GM23248 (cell line): ENCODE data around the gene ERC1. TPM values are rescaled to one million over a fixed set of nuclear protein-coding genes. Genes with fewer than 3 reads are reported as not detected.
A peak's percentile ranks its signal among the peaks of the same experiment; 100 is the strongest.

Source experiments
- DNase-seq: peaks from one replicate; pipeline ENCODE4 v3.0.0-alpha.2; 2015
- H2AFZ ChIP-seq: fragments of 200-600 bp; sonication (generic); 2 replicates; pipeline ENCODE4 v1.6.1; 2016; ENCODE audit warnings: antibody characterized with exemption
- H3F3A ChIP-seq: fragments of 200-600 bp; sonication (generic); 2 replicates; pipeline ENCODE4 v1.6.1; 2016; ENCODE audit warnings: mild to moderate bottlenecking, antibody characterized with exemption, mixed run types; ENCODE audit not compliant: insufficient read depth
- H3K27ac ChIP-seq: fragments of 200-600 bp; sonication (generic); 2 replicates; pipeline ENCODE4 v1.5.1; 2016; ENCODE audit warnings: mild to moderate bottlenecking
- H3K27me3 ChIP-seq: fragments of 200-600 bp; sonication (generic); replicated peaks from 2 replicates; pipeline ENCODE4 v1.6.1; 2016; ENCODE audit warnings: mild to moderate bottlenecking; ENCODE audit not compliant: insufficient read depth
- H3K36me3 ChIP-seq: fragments of 200-600 bp; sonication (generic); 2 replicates; pipeline ENCODE4 v1.6.1; 2016; ENCODE audit warnings: low read depth, mild to moderate bottlenecking
- H3K4me1 ChIP-seq: fragments of 200-600 bp; sonication (generic); 2 replicates; pipeline ENCODE4 v1.6.1; 2016; ENCODE audit warnings: mild to moderate bottlenecking; ENCODE audit not compliant: insufficient read depth
- H3K4me2 ChIP-seq: fragments of 200-600 bp; sonication (generic); one replicate; pipeline ENCODE4 v1.6.1; 2016; ENCODE audit warnings: mild to moderate bottlenecking; ENCODE audit not compliant: unreplicated experiment
- H3K4me3 ChIP-seq: fragments of 200-600 bp; sonication (generic); 2 replicates; pipeline ENCODE4 v1.5.1; 2016; ENCODE audit warnings: mild to moderate bottlenecking
- H3K79me2 ChIP-seq: fragments of 200-600 bp; sonication (generic); 2 replicates; pipeline ENCODE4 v1.6.1; 2016; ENCODE audit warnings: mild to moderate bottlenecking; ENCODE audit not compliant: insufficient read depth
- H3K9ac ChIP-seq: fragments of 200-600 bp; sonication (generic); 2 replicates; pipeline ENCODE4 v1.6.1; 2016; ENCODE audit warnings: mild to moderate bottlenecking
- H3K9me2 ChIP-seq: fragments of 200-600 bp; sonication (generic); 2 replicates; pipeline ENCODE4 v1.6.1; 2016; ENCODE audit warnings: mixed run types, mild to moderate bottlenecking, moderate library complexity; ENCODE audit not compliant: insufficient read depth
- H3K9me3 ChIP-seq: fragments of 200-600 bp; sonication (generic); one replicate; pipeline ENCODE4 v1.6.1; 2017; ENCODE audit warnings: low read depth
- H4K20me1 ChIP-seq: fragments of 200-600 bp; sonication (generic); 2 replicates; pipeline ENCODE4 v1.6.0; 2016; ENCODE audit not compliant: insufficient read depth
- EZH2 ChIP-seq: fragments of 200-600 bp; sonication (generic); IDR thresholded peaks from 2 replicates; pipeline ENCODE4 v1.6.1; 2018; ENCODE audit warnings: antibody characterized with exemption, mild to moderate bottlenecking; ENCODE audit not compliant: insufficient read depth, poor library complexity, severe bottlenecking
- EZH2phosphoT487 ChIP-seq: fragments of 200-600 bp; sonication (generic); IDR thresholded peaks from 2 replicates; pipeline ENCODE4 v1.6.1; 2018; ENCODE audit warnings: antibody characterized with exemption, moderate library complexity, mild to moderate bottlenecking, low read depth; ENCODE audit not compliant: insufficient read depth
- WGBS, 2 experiments: methylation state at CpG; one replicate each; pipeline ENCODE4 v1.1.6; 2015 to 2017; ENCODE audit warnings: low lambda C conversion rate in 2 of 2, low coverage in 1 of 2; ENCODE audit errors: missing lambda C conversion rate in 2 of 2; 5-methylcytosine and 5-hydroxymethylcytosine counted together
- in situ Hi-C: fragments of 300-500 bp; cut with MboI; formaldehyde crosslinking; loops from 2 replicates; pipeline ENCODE4 v1.15.0; 2020
- polyA plus RNA-seq: library from polyadenylated mRNA; unstranded; fragments of >200 nt; fragmentation: Nextera tagmentation; extraction: Ambion mirVana; gene quantifications from 2 replicates; pipeline ENCODE4 v1.2.1, GENCODE V29; 2016
- total RNA-seq: library from RNA; depleted of rRNA; stranded (reverse); fragments of >200 nt; shearing (Covaris generic); gene quantifications from 2 replicates; pipeline ENCODE4 v1.2.3, GENCODE V29; 2014

Gene ERC1
- total and polyA plus RNA-seq, 2 experiments from 2014 or later, result 21.5 to 23.3 TPM

DNA sequence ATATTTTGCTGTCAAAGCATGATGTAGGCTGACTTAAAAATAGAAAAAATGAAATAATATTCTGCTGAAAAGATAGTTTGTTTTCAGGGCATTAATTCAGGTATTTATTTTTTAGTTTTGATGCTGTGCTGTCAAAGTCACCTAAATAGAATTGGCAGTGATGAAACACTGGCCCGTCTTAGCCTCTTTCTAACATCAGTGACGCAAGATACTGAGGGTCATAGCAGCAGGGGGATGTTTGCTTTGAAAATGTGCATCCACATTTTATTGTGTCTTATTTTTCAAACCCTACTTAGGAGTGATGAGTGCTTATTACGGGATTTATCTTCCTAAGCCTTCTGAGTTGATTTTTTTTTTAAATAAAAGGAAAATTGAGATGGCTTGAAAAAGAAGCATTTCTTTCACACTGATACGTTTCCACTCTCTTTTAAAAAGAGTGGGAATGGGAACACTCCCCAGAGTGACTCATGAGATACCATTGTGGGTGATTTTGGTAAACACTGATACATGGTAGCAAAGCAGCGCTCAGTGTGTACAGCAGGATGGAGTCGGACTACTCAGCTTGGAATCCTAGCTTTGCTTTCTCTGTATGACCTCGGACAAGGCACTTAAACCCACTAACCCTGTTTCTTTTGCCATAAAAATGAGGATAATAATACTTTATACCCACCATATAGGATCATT, 290.8 kb downstream of the ERC1 start:
- TF ChIP-seq EZH2 (no peak), EZH2phosphoT487 (no peak)
- Histone ChIP-seq H2AFZ (peak overlapping the region; percentile 59), H3K4me3 (peak overlapping the region; percentile 45), H3K27me3 (no peaks in the 10 kb centered on the region), H3K9ac (peak overlapping the region; percentile 54), H3K9me3 (no peaks in the 10 kb centered on the region), H3K9me2 (no peaks in the 10 kb centered on the region), H3K4me1 (peaks cover 29% of the 10 kb centered on the region), H3K4me2 (peak overlapping the region; percentile 72), H3K27ac (peak overlapping the region; percentile 78), H3K36me3 (no peaks in the 10 kb centered on the region), H4K20me1 (no peaks in the 10 kb centered on the region), H3F3A (peaks cover 27% of the 10 kb centered on the region), H3K79me2 (peaks cover 19% of the 10 kb centered on the region)
- peak; percentile 90 for DNase-seq
- WGBS, 2 experiments, result 9 to 10% methylated on average over 7 of the region's 7 CpGs
- in situ Hi-C loops, result no loop called here

DNA sequence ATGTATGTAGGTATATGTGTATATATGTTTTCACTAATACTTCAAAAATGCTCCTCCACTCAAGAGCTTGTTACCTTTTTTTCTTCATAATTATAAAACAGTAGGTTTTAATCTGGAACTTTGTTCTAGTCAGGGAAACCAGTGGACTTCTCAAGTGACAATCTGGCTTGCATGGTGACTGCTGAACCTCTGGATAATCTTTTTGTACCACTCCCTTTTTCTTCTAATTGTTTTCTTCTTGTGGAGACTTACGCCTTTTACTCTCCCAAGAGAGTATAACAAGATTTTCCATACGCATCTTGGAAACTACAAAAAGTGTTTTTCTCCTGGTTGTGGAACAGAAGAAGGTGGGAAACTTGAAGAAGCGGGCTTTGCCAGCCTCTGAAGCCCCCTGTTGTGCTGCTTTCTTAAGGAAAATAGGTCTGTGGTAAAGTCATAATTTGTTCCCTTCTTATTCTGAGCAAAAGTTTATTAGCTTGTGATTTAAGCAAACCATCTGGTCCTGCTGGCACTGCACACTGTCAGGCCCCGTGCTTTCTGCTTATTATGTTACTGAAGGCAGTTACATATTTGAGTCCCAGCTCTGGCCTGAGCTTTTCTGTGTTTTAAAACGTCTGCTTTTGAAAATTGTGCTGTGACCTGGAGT, 291.8 kb downstream of the ERC1 start:
- H3K9ac ChIP-seq, result peak overlapping the region; percentile 54
- TF ChIP-seq EZH2 (no peak), EZH2phosphoT487 (no peak)
- peak overlapping the region; percentile 72 for H3K4me2 ChIP-seq
- WGBS, 2 experiments, result 41 to 42% methylated on average over 5 of the region's 5 CpGs
- no peaks in the 10 kb centered on the region for H3K27me3 ChIP-seq
- H3K4me3 ChIP-seq, result no peak overlapping the region; the same call in 1 of the 2 replicates
- peak overlapping the region; percentile 78 for H3K27ac ChIP-seq
- H3K36me3 ChIP-seq, result no peaks in the 10 kb centered on the region
- in situ Hi-C loops, result no loop called here
- peaks cover 19% of the 10 kb centered on the region for H3K79me2 ChIP-seq
- H4K20me1 ChIP-seq, result no peaks in the 10 kb centered on the region
- H3F3A ChIP-seq, result peaks cover 27% of the 10 kb centered on the region
- peak; percentile 49 for DNase-seq
- H3K9me2 ChIP-seq, result no peaks in the 10 kb centered on the region
- H3K9me3 ChIP-seq, result no peaks in the 10 kb centered on the region
- H3K4me1 ChIP-seq, result peaks cover 29% of the 10 kb centered on the region
- H2AFZ ChIP-seq, result peak overlapping the region; percentile 59

DNA sequence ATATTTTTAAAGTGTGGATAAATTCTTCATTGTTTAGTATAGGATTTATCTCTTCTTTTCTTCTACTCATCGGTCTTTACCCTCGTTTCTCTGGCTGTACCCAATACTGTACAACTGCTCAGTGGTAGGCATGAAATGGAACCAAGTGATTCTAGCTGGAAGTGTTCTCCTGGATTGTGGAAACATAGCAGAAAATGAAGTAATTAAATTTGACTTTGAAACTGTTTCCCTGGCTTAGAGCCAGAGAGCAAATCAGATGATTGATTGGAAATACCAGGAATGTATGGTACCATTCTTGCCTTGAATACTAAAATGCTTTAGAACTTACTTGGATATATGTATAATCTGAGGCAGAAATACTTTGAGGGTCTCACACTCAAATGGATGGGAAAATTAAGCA, 292.3 kb downstream of the ERC1 start:
- H3K4me3 ChIP-seq, result no peak overlapping the region; the same call in 1 of the 2 replicates
- peaks cover 19% of the 10 kb centered on the region for H3K79me2 ChIP-seq
- H3K9ac ChIP-seq, result peak overlapping the region; percentile 54
- H3K9me3 ChIP-seq, result no peaks in the 10 kb centered on the region
- no peaks in the 10 kb centered on the region for H3K27me3 ChIP-seq
- peak overlapping the region; percentile 72 for H3K4me2 ChIP-seq
- TF ChIP-seq EZH2phosphoT487 (no peak), EZH2 (no peak)
- peak overlapping the region; percentile 78; the same call in 1 of the 2 replicates for H3K27ac ChIP-seq
- WGBS, 2 experiments, result 18 to 19% methylated on average over 2 of the region's 2 CpGs
- peaks cover 27% of the 10 kb centered on the region for H3F3A ChIP-seq
- H3K9me2 ChIP-seq, result no peaks in the 10 kb centered on the region
- DNase-seq, result no peak
- H2AFZ ChIP-seq, result peak overlapping the region; percentile 59
- no peaks in the 10 kb centered on the region for H3K36me3 ChIP-seq
- H3K4me1 ChIP-seq, result peaks cover 29% of the 10 kb centered on the region
- no peaks in the 10 kb centered on the region for H4K20me1 ChIP-seq
- in situ Hi-C loops, result no loop called here

DNA sequence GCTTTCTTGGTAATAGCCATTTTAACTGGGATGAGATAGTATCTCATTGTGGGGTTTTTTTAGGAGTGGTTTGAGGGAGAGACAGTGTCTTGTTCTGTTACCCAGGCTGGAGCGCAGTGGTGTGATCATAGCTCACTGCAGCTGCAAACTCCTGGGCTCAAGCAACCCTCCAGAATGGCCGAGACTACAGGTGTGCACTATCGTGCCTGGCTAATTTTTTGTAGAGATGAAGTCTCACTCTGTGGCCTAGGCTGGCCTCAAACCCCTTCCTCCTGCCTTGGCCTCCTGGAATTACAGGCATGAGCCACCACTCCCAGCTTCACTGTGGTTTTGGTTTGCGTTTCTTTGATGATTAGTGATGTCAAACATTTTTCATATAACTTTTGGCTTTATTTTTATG, 293.6 kb downstream of the ERC1 start:
- Histone ChIP-seq H3K79me2 (peaks cover 19% of the 10 kb centered on the region), H3K9me3 (no peaks in the 10 kb centered on the region), H3K27me3 (no peaks in the 10 kb centered on the region), H3K9me2 (no peaks in the 10 kb centered on the region), H3K9ac (no peak overlapping the region), H3K4me1 (peaks cover 29% of the 10 kb centered on the region), H2AFZ (no peak overlapping the region), H4K20me1 (no peaks in the 10 kb centered on the region), H3K36me3 (no peaks in the 10 kb centered on the region), H3K27ac (no peak overlapping the region), H3K4me2 (no peak overlapping the region), H3F3A (peaks cover 28% of the 10 kb centered on the region), H3K4me3 (no peak overlapping the region)
- 95 to 96% methylated on average over 4 of the region's 4 CpGs for WGBS, 2 experiments
- no peak for DNase-seq
- in situ Hi-C loops, result no loop called here
- no peak for TF ChIP-seq EZH2phosphoT487
- no peak for TF ChIP-seq EZH2
